SK-N-SH treated with all-trans-retinoic acid at 6 μM for 48 hours (cell line): ENCODE data around the gene HOXA7.

Source experiments
- ATAC-seq: fragments of 200-7000 bp; cut with Tn5 transposase; 3 replicates; pipeline ENCODE4 v1.9.1; 2020; ENCODE audit warnings: mild to moderate bottlenecking, moderate library complexity
- BACH2 ChIP-seq: fragments of 250-450 bp; sonication (Bioruptor Pico); IDR thresholded peaks from 2 replicates; pipeline ENCODE4 v1.9.0; 2021; ENCODE audit warnings: mild to moderate bottlenecking, borderline replicate concordance
- CSDC2 ChIP-seq: fragments of 250-450 bp; sonication (Bioruptor Pico); IDR thresholded peaks from 2 replicates; pipeline ENCODE4 v1.5.0; 2020; ENCODE audit warnings: mild to moderate bottlenecking, moderate library complexity
- ESRRG ChIP-seq: fragments of 250-450 bp; sonication (Bioruptor Pico); IDR thresholded peaks from 2 replicates; pipeline ENCODE4 v1.6.1; 2021; ENCODE audit warnings: mild to moderate bottlenecking
- GLIS3 ChIP-seq: fragments of 250-450 bp; sonication (Bioruptor Pico); IDR thresholded peaks from 2 replicates; pipeline ENCODE4 v1.5.0; 2020; ENCODE audit warnings: mild to moderate bottlenecking, moderate library complexity
- ISL1 ChIP-seq: fragments of 250-450 bp; sonication (Bioruptor Pico); IDR thresholded peaks from 2 replicates; pipeline ENCODE4 v2.1.2; 2022; ENCODE audit warnings: mild to moderate bottlenecking, moderate library complexity
- OSR1 ChIP-seq: fragments of 250-450 bp; sonication (Bioruptor Pico); IDR thresholded peaks from 2 replicates; pipeline ENCODE4 v1.8.0; 2022; ENCODE audit warnings: moderate library complexity, mild to moderate bottlenecking, inconsistent platforms
- PPARA ChIP-seq: fragments of 250-450 bp; sonication (Bioruptor Pico); IDR thresholded peaks from 2 replicates; pipeline ENCODE4 v1.5.0; 2020; ENCODE audit warnings: mild to moderate bottlenecking, borderline replicate concordance
- SNAI2 ChIP-seq: fragments of 250-450 bp; sonication (Bioruptor Pico); IDR thresholded peaks from 2 replicates; pipeline ENCODE4 v1.5.0; 2020; ENCODE audit warnings: mild to moderate bottlenecking, moderate library complexity
- TOX ChIP-seq: fragments of 250-450 bp; sonication (Bioruptor Pico); IDR thresholded peaks from 2 replicates; pipeline ENCODE4 v1.8.0; 2021; ENCODE audit warnings: mild to moderate bottlenecking, moderate library complexity, borderline replicate concordance
- ZC3H10 ChIP-seq: fragments of 250-450 bp; sonication (Bioruptor Pico); IDR thresholded peaks from 2 replicates; pipeline ENCODE4 v1.5.1; 2021; ENCODE audit warnings: mild to moderate bottlenecking, moderate library complexity
- ZFP3 ChIP-seq: fragments of 250-450 bp; sonication (Bioruptor Pico); IDR thresholded peaks from 2 replicates; pipeline ENCODE4 v1.5.0; 2020; ENCODE audit warnings: mild to moderate bottlenecking, moderate library complexity
- ZFP30 ChIP-seq: fragments of 450-650 bp; formaldehyde crosslinking; IDR thresholded peaks from 2 replicates; pipeline ENCODE4 v1.5.0; 2022; ENCODE audit warnings: mild to moderate bottlenecking, moderate library complexity
- ZNF565 ChIP-seq: fragments of 450-650 bp; formaldehyde crosslinking; conservative IDR thresholded peaks from 2 replicates; pipeline ENCODE4 v1.5.0; 2020; ENCODE audit warnings: low read depth, mild to moderate bottlenecking, moderate library complexity
- ZNF70 ChIP-seq: fragments of 450-650 bp; formaldehyde crosslinking; IDR thresholded peaks from 2 replicates; pipeline ENCODE4 v1.5.0; 2020; ENCODE audit warnings: mild to moderate bottlenecking, moderate library complexity
- ZNF8 ChIP-seq: fragments of 450-650 bp; formaldehyde crosslinking; IDR thresholded peaks from 2 replicates; pipeline ENCODE4 v1.5.0; 2020; ENCODE audit warnings: mild to moderate bottlenecking, moderate library complexity
- TF ChIP-seq, protein P1 (sequence below): fragments of 250-450 bp; sonication (Bioruptor Pico); IDR thresholded peaks from 2 replicates; pipeline ENCODE4 v1.8.0; 2021; ENCODE audit warnings: low read depth, mild to moderate bottlenecking, moderate library complexity, borderline replicate concordance
- TF ChIP-seq, protein P2 (sequence below): fragments of 250-450 bp; sonication (Bioruptor Pico); IDR thresholded peaks from 2 replicates; pipeline ENCODE4 v1.5.1; 2020; ENCODE audit warnings: low read depth, mild to moderate bottlenecking, moderate library complexity
- TF ChIP-seq, protein P3 (sequence below): fragments of 250-450 bp; sonication (Bioruptor Pico); IDR thresholded peaks from 2 replicates; pipeline ENCODE4 v1.8.0; 2020; ENCODE audit warnings: mild to moderate bottlenecking, moderate library complexity, borderline replicate concordance
- TF ChIP-seq, protein P4 (sequence below): fragments of 250-450 bp; sonication (Bioruptor Pico); IDR thresholded peaks from 2 replicates; pipeline ENCODE4 v1.5.1; 2021; ENCODE audit warnings: mild to moderate bottlenecking, moderate library complexity

HOXA7 gene

DNA sequence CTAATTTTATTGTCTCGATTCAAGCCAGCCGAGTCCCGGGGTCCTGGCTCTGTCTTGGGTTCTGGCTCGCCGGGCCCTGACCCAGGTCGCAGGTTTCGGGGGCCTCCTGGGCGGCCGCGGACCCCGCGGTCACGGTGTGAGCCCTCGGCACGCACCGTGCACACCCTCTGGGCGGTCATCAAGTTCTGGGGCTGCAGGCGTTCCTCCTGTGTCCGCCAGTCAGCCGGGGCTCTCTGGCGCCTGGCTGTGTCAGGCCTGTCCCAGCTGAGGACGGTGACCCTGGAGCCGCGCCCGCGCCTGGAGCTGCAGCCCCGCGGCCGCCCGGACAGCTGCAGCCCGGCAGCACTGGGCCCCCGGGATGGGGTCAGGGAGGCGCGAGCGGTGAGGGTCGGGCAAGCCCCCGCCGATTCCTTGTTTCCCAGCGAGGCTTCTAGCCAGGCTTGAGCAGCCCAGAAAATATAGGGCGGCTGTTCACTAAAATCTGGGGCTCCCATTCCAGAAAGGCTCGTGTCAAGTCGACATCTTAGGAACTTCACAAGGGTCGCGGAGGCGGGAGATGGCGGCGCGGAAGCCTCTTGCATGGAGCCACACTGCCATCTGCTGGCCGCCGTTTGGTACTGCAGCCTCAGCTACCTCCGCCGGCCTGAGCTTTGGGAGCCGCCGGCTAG, 4.2 kb upstream of the HOXA7 start (continued):
- TF ChIP-seq, protein P1, sequence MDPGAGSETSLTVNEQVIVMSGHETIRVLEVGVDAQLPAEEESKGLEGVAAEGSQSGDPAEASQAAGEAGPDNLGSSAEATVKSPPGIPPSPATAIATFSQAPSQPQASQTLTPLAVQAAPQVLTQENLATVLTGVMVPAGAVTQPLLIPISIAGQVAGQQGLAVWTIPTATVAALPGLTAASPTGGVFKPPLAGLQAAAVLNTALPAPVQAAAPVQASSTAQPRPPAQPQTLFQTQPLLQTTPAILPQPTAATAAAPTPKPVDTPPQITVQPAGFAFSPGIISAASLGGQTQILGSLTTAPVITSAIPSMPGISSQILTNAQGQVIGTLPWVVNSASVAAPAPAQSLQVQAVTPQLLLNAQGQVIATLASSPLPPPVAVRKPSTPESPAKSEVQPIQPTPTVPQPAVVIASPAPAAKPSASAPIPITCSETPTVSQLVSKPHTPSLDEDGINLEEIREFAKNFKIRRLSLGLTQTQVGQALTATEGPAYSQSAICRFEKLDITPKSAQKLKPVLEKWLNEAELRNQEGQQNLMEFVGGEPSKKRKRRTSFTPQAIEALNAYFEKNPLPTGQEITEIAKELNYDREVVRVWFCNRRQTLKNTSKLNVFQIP (CRISPR knock-in tag), result no peak
- TF ChIP-seq SNAI2 (CRISPR knock-in tag), result no peak
- TF ChIP-seq PPARA (CRISPR knock-in tag), result no peak
- no peak for TF ChIP-seq ZFP3 (CRISPR knock-in tag)
- no peak for TF ChIP-seq ZNF565
- TF ChIP-seq ZNF8 (CRISPR knock-in tag), result no peak
- TF ChIP-seq BACH2 (CRISPR knock-in tag), result no peak
- TF ChIP-seq, protein P2, sequence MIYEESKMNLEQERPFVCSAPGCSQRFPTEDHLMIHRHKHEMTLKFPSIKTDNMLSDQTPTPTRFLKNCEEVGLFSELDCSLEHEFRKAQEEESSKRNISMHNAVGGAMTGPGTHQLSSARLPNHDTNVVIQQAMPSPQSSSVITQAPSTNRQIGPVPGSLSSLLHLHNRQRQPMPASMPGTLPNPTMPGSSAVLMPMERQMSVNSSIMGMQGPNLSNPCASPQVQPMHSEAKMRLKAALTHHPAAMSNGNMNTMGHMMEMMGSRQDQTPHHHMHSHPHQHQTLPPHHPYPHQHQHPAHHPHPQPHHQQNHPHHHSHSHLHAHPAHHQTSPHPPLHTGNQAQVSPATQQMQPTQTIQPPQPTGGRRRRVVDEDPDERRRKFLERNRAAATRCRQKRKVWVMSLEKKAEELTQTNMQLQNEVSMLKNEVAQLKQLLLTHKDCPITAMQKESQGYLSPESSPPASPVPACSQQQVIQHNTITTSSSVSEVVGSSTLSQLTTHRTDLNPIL (CRISPR knock-in tag), result no peak
- TF ChIP-seq, protein P3, sequence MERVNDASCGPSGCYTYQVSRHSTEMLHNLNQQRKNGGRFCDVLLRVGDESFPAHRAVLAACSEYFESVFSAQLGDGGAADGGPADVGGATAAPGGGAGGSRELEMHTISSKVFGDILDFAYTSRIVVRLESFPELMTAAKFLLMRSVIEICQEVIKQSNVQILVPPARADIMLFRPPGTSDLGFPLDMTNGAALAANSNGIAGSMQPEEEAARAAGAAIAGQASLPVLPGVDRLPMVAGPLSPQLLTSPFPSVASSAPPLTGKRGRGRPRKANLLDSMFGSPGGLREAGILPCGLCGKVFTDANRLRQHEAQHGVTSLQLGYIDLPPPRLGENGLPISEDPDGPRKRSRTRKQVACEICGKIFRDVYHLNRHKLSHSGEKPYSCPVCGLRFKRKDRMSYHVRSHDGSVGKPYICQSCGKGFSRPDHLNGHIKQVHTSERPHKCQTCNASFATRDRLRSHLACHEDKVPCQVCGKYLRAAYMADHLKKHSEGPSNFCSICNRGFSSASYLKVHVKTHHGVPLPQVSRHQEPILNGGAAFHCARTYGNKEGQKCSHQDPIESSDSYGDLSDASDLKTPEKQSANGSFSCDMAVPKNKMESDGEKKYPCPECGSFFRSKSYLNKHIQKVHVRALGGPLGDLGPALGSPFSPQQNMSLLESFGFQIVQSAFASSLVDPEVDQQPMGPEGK, result no peak

DNA sequence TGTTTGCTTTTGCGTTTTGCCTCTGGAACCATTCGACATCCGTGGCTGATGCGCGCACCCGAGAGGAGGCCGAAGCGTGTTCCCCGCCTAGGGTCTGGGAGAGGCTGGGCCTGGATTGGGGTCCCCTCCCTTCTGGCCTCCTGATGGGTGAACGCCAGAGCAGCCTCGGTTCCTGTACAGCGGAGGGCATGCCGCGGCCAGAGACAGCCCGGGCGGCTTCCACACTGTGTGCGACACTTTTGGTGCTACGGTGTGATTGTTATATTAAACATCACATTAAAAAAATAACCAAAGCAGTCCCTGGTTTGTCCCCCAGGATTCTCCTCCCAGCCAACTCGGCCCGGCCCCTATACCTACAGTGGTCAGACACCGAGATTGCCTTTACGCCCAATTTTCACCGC, 3.7 kb upstream of the HOXA7 start:
- TF ChIP-seq, protein P2 (CRISPR knock-in tag), result no peak
- TF ChIP-seq TOX (CRISPR knock-in tag) (no peak), ZFP30 (no peak), PPARA (CRISPR knock-in tag) (no peak), ESRRG (no peak), ZNF8 (CRISPR knock-in tag) (no peak)
- ATAC-seq, result no peak

DNA sequence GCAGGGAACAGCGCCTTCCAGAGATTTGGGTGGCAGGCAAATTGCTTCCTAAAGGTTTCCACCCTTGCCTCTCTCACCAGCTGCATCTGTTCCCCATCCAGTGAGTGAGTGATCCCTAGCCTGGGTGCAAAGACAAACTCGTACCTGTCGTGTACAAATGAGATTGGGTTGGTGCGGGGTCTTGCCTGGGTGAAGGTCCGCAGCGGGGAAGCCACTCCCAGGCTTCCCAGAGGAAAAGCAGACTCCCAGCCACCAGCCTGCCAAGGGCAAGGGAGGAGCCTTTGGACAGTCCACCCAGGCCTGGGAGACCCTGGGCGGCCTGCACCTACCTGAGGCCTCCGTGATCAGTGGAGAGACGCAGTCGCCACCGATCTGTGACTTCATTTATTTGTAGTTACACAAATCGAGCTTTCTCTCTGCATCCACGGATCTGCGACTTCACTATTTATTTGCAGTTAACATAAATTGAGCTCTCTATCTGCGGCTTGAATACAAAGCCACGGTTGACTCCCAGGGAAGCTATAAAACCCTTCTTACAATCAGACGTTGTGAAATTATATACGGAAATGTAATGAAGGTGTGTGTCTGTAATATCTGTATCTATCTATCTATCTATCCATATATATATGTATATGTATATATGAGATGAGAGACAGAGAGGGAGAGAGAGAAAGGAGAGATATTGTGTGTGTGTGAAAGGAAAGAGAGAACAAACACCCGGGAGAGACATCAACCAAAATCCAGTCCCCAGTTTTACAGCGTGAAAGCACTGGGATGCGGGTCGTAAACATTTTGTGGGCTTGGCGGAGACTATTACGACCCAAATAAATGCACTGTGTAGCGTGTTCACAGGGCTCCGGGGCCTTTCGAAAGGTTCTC, 3.0 kb upstream of the HOXA7 start:
- TF ChIP-seq, protein P3, result no peak
- TF ChIP-seq ZC3H10 (CRISPR knock-in tag) (no peak), ZNF8 (CRISPR knock-in tag) (no peak), TOX (CRISPR knock-in tag) (no peak)
- ATAC-seq, result no peak

DNA sequence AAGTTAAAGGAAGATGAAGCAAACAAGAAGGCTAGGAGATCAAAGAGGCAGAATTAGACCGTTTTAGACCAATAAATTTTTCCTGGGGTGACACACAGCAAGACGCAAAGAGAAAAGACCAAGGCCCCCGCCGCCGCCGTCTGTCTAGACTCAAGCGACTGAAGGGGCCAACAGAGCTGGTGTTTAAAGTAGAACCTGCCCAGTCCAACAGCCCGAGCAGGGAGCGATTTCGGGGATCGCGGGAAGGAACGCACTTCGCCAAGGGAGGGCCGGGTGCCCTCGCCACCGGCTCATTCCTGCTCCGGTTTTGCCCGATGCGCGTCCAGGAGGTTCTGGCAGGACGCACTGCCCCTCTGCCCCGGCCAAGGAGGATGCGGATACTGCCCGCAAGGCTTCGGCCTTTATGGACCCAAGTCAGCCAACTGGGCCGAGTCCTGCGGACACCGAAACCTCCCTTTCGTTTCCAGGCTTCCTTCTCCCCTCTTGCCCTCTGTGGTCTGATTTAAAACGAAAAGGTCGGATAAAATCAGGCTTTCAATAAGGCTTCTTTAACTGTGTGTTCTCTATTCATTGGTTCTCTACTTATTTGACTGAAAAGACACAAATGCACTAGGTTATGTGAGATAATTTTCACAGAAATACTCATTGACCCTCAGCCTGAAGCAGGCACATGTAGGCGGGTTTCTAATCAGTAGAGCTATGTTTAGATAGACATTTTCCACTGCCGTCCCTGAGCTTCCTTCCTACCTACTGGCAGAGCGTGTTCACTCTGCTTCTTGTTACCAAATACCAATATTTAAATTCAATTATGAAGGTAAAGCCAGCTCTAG, 2.2 kb upstream of the HOXA7 start:
- no peak for ATAC-seq
- TF ChIP-seq, protein P4, sequence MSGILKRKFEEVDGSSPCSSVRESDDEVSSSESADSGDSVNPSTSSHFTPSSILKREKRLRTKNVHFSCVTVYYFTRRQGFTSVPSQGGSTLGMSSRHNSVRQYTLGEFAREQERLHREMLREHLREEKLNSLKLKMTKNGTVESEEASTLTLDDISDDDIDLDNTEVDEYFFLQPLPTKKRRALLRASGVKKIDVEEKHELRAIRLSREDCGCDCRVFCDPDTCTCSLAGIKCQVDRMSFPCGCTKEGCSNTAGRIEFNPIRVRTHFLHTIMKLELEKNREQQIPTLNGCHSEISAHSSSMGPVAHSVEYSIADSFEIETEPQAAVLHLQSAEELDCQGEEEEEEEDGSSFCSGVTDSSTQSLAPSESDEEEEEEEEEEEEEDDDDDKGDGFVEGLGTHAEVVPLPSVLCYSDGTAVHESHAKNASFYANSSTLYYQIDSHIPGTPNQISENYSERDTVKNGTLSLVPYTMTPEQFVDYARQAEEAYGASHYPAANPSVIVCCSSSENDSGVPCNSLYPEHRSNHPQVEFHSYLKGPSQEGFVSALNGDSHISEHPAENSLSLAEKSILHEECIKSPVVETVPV, result no peak
- TF ChIP-seq OSR1 (CRISPR knock-in tag) (no peak), ZNF565 (no peak), ZFP3 (CRISPR knock-in tag) (no peak), TOX (CRISPR knock-in tag) (no peak), ISL1 (no peak), ZNF70 (no peak), CSDC2 (CRISPR knock-in tag) (no peak), ZNF8 (CRISPR knock-in tag) (no peak), GLIS3 (CRISPR knock-in tag) (no peak)
- TF ChIP-seq, protein P1 (CRISPR knock-in tag), result no peak
- TF ChIP-seq, protein P2 (CRISPR knock-in tag), result no peak
